Thoracic aorta (tissue), 2 donors: ENCODE results near the gene FCER1G. TPM values are rescaled to one million over a fixed set of nuclear protein-coding genes. Genes with fewer than 3 reads are reported as not detected.
A peak's percentile ranks its signal among the peaks of the same experiment; 100 is the strongest.

Experiments used
- ATAC-seq: fragments of 150-250 bp; one replicate; pipeline ENCODE4 v1.8.0; 2017; ENCODE audit warnings: low read depth; ENCODE audit not compliant: insufficient number of reproducible peaks, low FRiP score
- DNase-seq: peaks from one replicate; pipeline ENCODE4 v3.0.0-alpha.2; 2020; ENCODE audit warnings: low spot score
- H3K27ac ChIP-seq, 2 donors: fragments of 200-600 bp; sonication (generic); 1 replicate in 1 of 2; 2 replicates in 1 of 2; pipeline ENCODE4 v1.5.1; 2016; ENCODE audit warnings: mild to moderate bottlenecking in 2 of 2, moderate library complexity in 2 of 2
- H3K27me3 ChIP-seq: fragments of 200-600 bp; sonication (generic); replicated peaks from 2 replicates; pipeline ENCODE4 v1.6.0; 2016; ENCODE audit warnings: mild to moderate bottlenecking; ENCODE audit not compliant: insufficient read depth
- H3K36me3 ChIP-seq: fragments of 200-600 bp; sonication (generic); one replicate; pipeline ENCODE4 v1.5.1; 2016
- H3K4me1 ChIP-seq, 2 donors: fragments of 200-600 bp; sonication (generic); 1 replicate in 1 of 2; 2 replicates in 1 of 2; pipeline versions ENCODE4 v1.5.1 to v1.6.0; 2016; ENCODE audit warnings: low read depth in 2 of 2, mild to moderate bottlenecking in 1 of 2; ENCODE audit not compliant: control insufficient read depth in 1 of 2
- H3K4me3 ChIP-seq: fragments of 200-600 bp; sonication (generic); 2 replicates; pipeline ENCODE4 v1.5.1; 2016; ENCODE audit warnings: mild to moderate bottlenecking
- H3K9me3 ChIP-seq: fragments of 200-600 bp; sonication (generic); 2 replicates; pipeline ENCODE4 v1.5.1; 2016
- total RNA-seq, 2 donors: library from RNA; depleted of rRNA; stranded (reverse); fragments of >200 nt; gene quantifications; one replicate each; pipeline versions ENCODE4 v1.1.0 to v1.2.3, GENCODE V29; 2016
- TF ChIP-seq, protein P1 (sequence below): fragments of 200-600 bp; sonication (generic); IDR thresholded peaks from one replicate; pipeline ENCODE4 v1.5.1; 2019; ENCODE audit warnings: antibody characterized with exemption

FCER1G gene
- total RNA-seq, 2 donors from 2014 or later: 82.9 to 101 TPM

DNA sequence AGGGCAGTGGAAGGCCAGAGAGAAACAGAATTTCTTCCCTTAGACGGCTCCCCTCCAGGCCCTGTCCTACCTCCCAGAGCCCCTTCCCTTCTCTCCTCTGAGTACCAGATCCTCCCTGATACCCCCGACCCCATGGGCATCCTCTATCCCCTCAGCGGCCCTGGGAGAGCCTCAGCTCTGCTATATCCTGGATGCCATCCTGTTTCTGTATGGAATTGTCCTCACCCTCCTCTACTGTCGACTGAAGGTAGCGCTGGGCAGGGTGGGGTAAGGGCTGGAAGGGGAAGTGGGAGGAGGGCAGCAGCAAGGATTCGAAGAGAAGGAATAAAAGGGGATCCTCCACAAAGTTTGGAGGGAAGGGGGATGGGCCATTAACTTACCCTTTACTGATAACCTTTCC is 2.7 kb downstream of the FCER1G start:
- Histone ChIP-seq H3K36me3 (peaks cover 19% of the 10 kb centered on the region), H3K4me3 (peak overlapping the region; percentile 44), H3K27me3 (no peaks in the 10 kb centered on the region), H3K27ac (peak overlapping the region in 1 of 2 donors; percentile 53), H3K4me1 (no peaks in the 10 kb centered on the region), H3K9me3 (no peaks in the 10 kb centered on the region)
- no peak for DNase-seq
- no peak for ATAC-seq
- TF ChIP-seq, protein P1, sequence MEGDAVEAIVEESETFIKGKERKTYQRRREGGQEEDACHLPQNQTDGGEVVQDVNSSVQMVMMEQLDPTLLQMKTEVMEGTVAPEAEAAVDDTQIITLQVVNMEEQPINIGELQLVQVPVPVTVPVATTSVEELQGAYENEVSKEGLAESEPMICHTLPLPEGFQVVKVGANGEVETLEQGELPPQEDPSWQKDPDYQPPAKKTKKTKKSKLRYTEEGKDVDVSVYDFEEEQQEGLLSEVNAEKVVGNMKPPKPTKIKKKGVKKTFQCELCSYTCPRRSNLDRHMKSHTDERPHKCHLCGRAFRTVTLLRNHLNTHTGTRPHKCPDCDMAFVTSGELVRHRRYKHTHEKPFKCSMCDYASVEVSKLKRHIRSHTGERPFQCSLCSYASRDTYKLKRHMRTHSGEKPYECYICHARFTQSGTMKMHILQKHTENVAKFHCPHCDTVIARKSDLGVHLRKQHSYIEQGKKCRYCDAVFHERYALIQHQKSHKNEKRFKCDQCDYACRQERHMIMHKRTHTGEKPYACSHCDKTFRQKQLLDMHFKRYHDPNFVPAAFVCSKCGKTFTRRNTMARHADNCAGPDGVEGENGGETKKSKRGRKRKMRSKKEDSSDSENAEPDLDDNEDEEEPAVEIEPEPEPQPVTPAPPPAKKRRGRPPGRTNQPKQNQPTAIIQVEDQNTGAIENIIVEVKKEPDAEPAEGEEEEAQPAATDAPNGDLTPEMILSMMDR: no peak

DNA sequence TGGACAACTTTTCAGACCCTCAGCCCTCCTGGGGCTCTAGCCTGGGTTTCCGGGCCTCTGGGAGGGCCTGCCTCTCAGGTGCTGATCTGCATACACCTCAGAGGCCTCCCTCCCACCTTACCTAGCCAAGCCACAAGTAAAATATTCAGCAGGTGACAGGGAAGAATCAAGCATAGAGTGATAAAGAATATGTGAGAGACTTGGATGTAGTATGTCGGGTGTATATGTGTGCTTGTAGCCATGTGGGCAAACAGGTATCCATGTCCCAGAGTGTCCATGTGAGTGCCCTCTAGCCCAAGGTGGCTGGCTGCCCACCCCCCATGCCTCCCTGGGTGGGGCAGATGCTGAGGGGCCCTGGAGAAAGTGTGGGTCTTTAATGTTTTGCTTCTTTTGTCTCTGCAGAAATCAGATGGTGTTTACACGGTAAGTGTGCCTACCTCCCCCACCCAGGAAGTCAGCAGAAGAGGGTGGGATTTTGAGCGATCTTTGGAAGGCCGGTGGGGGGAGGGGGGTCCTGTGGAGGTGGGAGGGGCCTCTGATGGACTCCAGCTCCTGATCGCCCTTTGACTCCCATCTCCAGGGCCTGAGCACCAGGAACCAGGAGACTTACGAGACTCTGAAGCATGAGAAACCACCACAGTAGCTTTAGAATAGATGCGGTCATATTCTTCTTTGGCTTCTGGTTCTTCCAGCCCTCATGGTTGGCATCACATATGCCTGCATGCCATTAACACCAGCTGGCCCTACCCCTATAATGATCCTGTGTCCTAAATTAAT is 3.4 kb downstream of the FCER1G start:
- no peak overlapping the region for H3K27ac ChIP-seq
- DNase-seq (no peak), ATAC-seq (no peak)
- peaks cover 12% of the 10 kb centered on the region for H3K36me3 ChIP-seq
- H3K27me3 ChIP-seq: no peaks in the 10 kb centered on the region
- no peaks in the 10 kb centered on the region for H3K9me3 ChIP-seq
- no peaks in the 10 kb centered on the region for H3K4me1 ChIP-seq
- TF ChIP-seq, protein P1: no peak
- no peak overlapping the region for H3K4me3 ChIP-seq

DNA sequence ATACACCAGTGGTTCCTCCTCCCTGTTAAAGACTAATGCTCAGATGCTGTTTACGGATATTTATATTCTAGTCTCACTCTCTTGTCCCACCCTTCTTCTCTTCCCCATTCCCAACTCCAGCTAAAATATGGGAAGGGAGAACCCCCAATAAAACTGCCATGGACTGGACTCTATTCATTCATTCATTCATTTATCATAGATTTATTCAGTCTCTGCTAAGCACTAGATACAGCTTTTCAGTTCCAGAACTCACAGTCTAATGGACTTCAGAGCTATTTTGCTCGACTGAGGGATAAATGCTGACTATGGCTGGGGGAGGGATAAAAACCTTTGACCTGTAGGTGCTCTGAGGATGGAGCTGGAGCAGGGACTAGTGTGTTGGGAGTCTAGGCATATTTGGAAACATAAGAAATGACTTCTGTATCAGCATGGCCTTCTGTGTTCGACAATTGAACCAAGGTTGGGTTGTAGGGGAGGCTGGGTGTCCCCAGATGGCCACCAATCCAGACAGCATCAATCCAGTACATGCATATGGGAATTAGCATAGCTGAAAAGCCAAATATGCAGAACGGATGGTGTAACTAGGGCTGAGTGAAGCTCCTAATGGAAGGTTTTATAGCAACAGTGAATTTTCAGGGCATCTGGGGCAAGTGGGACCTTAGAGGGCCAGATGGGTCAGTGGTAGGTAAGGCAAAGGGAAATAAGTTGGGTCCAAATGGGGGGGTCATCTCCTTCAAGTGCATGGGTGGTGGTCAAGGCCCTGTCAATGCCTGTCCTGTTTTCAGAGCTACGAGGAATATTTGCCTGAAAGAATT is 4.2 kb downstream of the FCER1G start:
- TF ChIP-seq, protein P1: no peak
- no peak for DNase-seq
- Histone ChIP-seq H3K36me3 (peaks cover 4% of the 10 kb centered on the region), H3K27me3 (no peaks in the 10 kb centered on the region), H3K4me1 (no peaks in the 10 kb centered on the region), H3K4me3 (no peak overlapping the region), H3K9me3 (no peaks in the 10 kb centered on the region), H3K27ac (no peak overlapping the region)
- no peak for ATAC-seq

DNA sequence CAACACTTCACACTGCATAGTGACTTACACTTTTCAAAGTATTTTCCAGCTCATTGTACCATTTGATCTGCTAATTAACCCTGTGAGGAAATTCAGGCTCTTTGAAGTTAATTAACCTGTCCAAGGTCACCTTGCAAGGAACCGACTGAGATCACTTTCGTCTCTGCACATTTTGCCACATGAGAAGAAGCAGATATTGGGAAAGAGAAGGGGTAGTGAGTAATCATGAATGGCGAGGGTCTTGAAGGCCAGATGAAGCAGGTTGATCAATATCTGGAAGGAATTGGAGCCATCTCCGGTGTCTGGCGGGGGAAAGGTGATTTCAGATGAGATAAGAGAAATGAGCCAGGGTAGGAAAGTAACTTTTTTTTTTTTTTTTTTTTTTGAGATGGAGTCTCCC is 4.9 kb downstream of the FCER1G start:
- no peaks in the 10 kb centered on the region for H3K36me3 ChIP-seq
- TF ChIP-seq, protein P1: no peak
- H3K9me3 ChIP-seq: no peaks in the 10 kb centered on the region
- H3K4me1 ChIP-seq: peaks cover 0 to under 1% of the 10 kb centered on the region in 2 donors
- no peak overlapping the region for H3K27ac ChIP-seq
- ATAC-seq (no peak), DNase-seq (no peak)
- no peaks in the 10 kb centered on the region for H3K27me3 ChIP-seq
- no peak overlapping the region for H3K4me3 ChIP-seq
